Upper lobe of right lung (tissue), 1 donor: ENCODE results near the gene FHAD1. TPM values are rescaled to one million over a fixed set of nuclear protein-coding genes. Genes with fewer than 3 reads are reported as not detected.

Source experiments
- ATAC-seq: fragments of 200-7000 bp; cut with Tn5 transposase; one replicate; pipeline ENCODE4 v1.9.1; 2020; ENCODE audit warnings: mild to moderate bottlenecking, moderate library complexity
- DNase-seq: peaks from one replicate; pipeline ENCODE4 v3.0.0-alpha.2; 2020
- H3K27ac ChIP-seq: fragments of 200-600 bp; one replicate; pipeline ENCODE4 v1.8.0; 2022
- H3K27me3 ChIP-seq: fragments of 200-600 bp; one replicate; pipeline ENCODE4 v1.8.0; 2022; ENCODE audit warnings: mild to moderate bottlenecking
- H3K36me3 ChIP-seq: fragments of 200-600 bp; one replicate; pipeline ENCODE4 v1.8.0; 2022
- H3K4me1 ChIP-seq: fragments of 200-600 bp; one replicate; pipeline ENCODE4 v1.8.0; 2022
- H3K4me3 ChIP-seq: fragments of 200-600 bp; one replicate; pipeline ENCODE4 v1.8.0; 2022; ENCODE audit warnings: mild to moderate bottlenecking
- H3K9me3 ChIP-seq: fragments of 200-600 bp; one replicate; pipeline ENCODE4 v1.8.0; 2022
- CTCF ChIP-seq: fragments of 200-600 bp; IDR thresholded peaks from one replicate; pipeline ENCODE4 v1.8.0; 2022; ENCODE audit warnings: antibody characterized with exemption
- intact Hi-C: fragments of 100-400 bp; cut with DNase I; formaldehyde crosslinking; loops from one replicate; pipeline ENCODE4 v1.11.0; 2022
- total RNA-seq: library from RNA; stranded (reverse); fragmentation: NEBNext Ultra II Directional; extraction: Animal tissue kit (Norgen Biotek cat#: 25700); gene quantifications from one replicate; pipeline ENCODE4 v1.2.1, GENCODE V29; 2021
- donor health status: DM: no; HTN: yes; CAD: no; lungs with severe emphysema.

Gene FHAD1
- total RNA-seq, 1 donor from 2014 or later, result 2.4 TPM

- DNase-seq, result peak; percentile 45
- Histone ChIP-seq H3K4me3 (no peak overlapping the region), H3K27ac (no peak overlapping the region), H3K36me3 (no peaks in the 10 kb centered on the region), H3K4me1 (peaks cover 35% of the 10 kb centered on the region), H3K27me3 (no peaks in the 10 kb centered on the region), H3K9me3 (peaks cover 4% of the 10 kb centered on the region)
- no peak for ATAC-seq
- TF ChIP-seq CTCF, result no peak
- intact Hi-C loops, result no loop called here
Observed at GRCh38 chr1:15244813-15245212, 2.2 kb upstream of the FHAD1 start.

GRCh38 chr1:15245593-15246360 lies 1.2 kb upstream of the FHAD1 start:
- Histone ChIP-seq H3K36me3 (no peaks in the 10 kb centered on the region), H3K27ac (no peak overlapping the region), H3K27me3 (no peaks in the 10 kb centered on the region), H3K4me3 (no peak overlapping the region), H3K4me1 (peaks cover 35% of the 10 kb centered on the region), H3K9me3 (peaks cover 4% of the 10 kb centered on the region)
- ATAC-seq (peak; percentile 50), DNase-seq (peak; percentile 50)
- TF ChIP-seq CTCF, result no peak
- intact Hi-C loops, result no loop called here

GRCh38 chr1:15248216-15248615 lies 1.2 kb downstream of the FHAD1 start:
- Histone ChIP-seq H3K4me1 (peaks cover 35% of the 10 kb centered on the region), H3K27me3 (no peaks in the 10 kb centered on the region), H3K27ac (no peak overlapping the region), H3K9me3 (peaks cover 4% of the 10 kb centered on the region), H3K36me3 (no peaks in the 10 kb centered on the region), H3K4me3 (no peak overlapping the region)
- TF ChIP-seq CTCF, result no peak
- intact Hi-C loops, result no loop called here
- no peak for ATAC-seq
- DNase-seq, result peak; percentile 31

- intact Hi-C loops, result no loop called here
- Histone ChIP-seq H3K27ac (no peak overlapping the region), H3K4me1 (peaks cover 35% of the 10 kb centered on the region)
Observed at GRCh38 chr1:15249081-15249480, 2.1 kb downstream of the FHAD1 start.

GRCh38 chr1:15251857-15252835 lies 5.1 kb downstream of the FHAD1 start:
- H3K27ac ChIP-seq, result no peak overlapping the region
- H3K4me1 ChIP-seq, result peaks cover 14% of the 10 kb centered on the region
- no peak overlapping the region for H3K4me3 ChIP-seq
- H3K36me3 ChIP-seq, result no peaks in the 10 kb centered on the region
- TF ChIP-seq CTCF, result no peak
- ATAC-seq, result no peak
- peak; percentile 32 for DNase-seq
- no peaks in the 10 kb centered on the region for H3K27me3 ChIP-seq
- no peaks in the 10 kb centered on the region for H3K9me3 ChIP-seq
- intact Hi-C loops, result no loop called here

More at GRCh38 chr1:15249081-15249480, 2.1 kb downstream of the FHAD1 start:
- no peaks in the 10 kb centered on the region for H3K36me3 ChIP-seq
- no peak overlapping the region for H3K4me3 ChIP-seq
- ATAC-seq (no peak), DNase-seq (no peak)
- no peak for TF ChIP-seq CTCF
- peaks cover 4% of the 10 kb centered on the region for H3K9me3 ChIP-seq
- H3K27me3 ChIP-seq, result no peaks in the 10 kb centered on the region
